Adipose tissue (tissue), 3 donors: Measurements from ENCODE around the gene ADAMTSL1. TPM values are rescaled to one million over a fixed set of nuclear protein-coding genes. Genes with fewer than 3 reads are reported as not detected.

ENCODE experiments used
- H3K27ac ChIP-seq: one replicate; pipeline ENCODE4 v1.5.1; 2013; ENCODE audit warnings: low read depth, low read length
- WGBS, 3 donors: extraction: QIAGEN DNeasy Blood & Tissue Kit; methylation state at CpG; one replicate each; pipeline ENCODE4 v1.1.7; 2013; 5-methylcytosine and 5-hydroxymethylcytosine counted together
- polyA plus RNA-seq, 3 donors: library from polyadenylated mRNA; stranded (reverse); fragments of 200-250 nt; gene quantifications; one replicate each; pipeline ENCODE4 v1.2.3, GENCODE V29; 2013
- donor health status: healthy with polysubstance abuse.
- donor health status: Bipolar disorder and iron deficiency.
- donor health status: healthy.

ADAMTSL1 gene
- polyA plus RNA-seq, 3 donors = 0.56 to 5.1 (median 1.5) TPM

- no peak overlapping the region for H3K27ac ChIP-seq
Measured at GRCh38 chr9:18536554-18536953, 62.6 kb downstream of the ADAMTSL1 start.

GRCh38 chr9:18539203-18539693, 65.3 kb downstream of the ADAMTSL1 start:
- 57 to 92% (median 90%) methylated on average over 5 of the region's 5 CpGs for WGBS, 3 donors
- no peak overlapping the region for H3K27ac ChIP-seq

- H3K27ac ChIP-seq = no peak overlapping the region
- 78 to 82% (median 79%) methylated on average over 2 of the region's 2 CpGs for WGBS, 3 donors
Measured at GRCh38 chr9:18542837-18543405, 69.0 kb downstream of the ADAMTSL1 start.

GRCh38 chr9:18543406-18544192, 69.6 kb downstream of the ADAMTSL1 start:
- WGBS, 3 donors = 61 to 71% (median 70%) methylated on average over 5 of the region's 5 CpGs
- H3K27ac ChIP-seq = no peak overlapping the region

GRCh38 chr9:18544456-18544855, 70.5 kb downstream of the ADAMTSL1 start:
- no peak overlapping the region for H3K27ac ChIP-seq
- 81 to 97% (median 93%) methylated on average over 3 of the region's 3 CpGs for WGBS, 3 donors

GRCh38 chr9:18545636-18546360, 71.8 kb downstream of the ADAMTSL1 start:
- WGBS, 3 donors = 77 to 84% (median 78%) methylated on average over 3 of the region's 3 CpGs
- H3K27ac ChIP-seq = no peak overlapping the region

GRCh38 chr9:18548456-18548855, 74.5 kb downstream of the ADAMTSL1 start:
- no peak overlapping the region for H3K27ac ChIP-seq
- 70 to 98% (median 96%) methylated on average over 1 of the region's 1 CpG for WGBS, 3 donors

- no peak overlapping the region for H3K27ac ChIP-seq
- WGBS, 3 donors = 71 to 90% (median 83%) methylated on average over 3 of the region's 3 CpGs
Measured at GRCh38 chr9:18549772-18550171, 75.8 kb downstream of the ADAMTSL1 start.

- 79 to 93% (median 92%) methylated on average over 5 of the region's 5 CpGs for WGBS, 3 donors
- H3K27ac ChIP-seq = no peak overlapping the region
Measured at GRCh38 chr9:18550286-18550685, 76.3 kb downstream of the ADAMTSL1 start.

- H3K27ac ChIP-seq = no peak overlapping the region
- WGBS, 3 donors = 69 to 78% (median 76%) methylated on average over 6 of the region's 6 CpGs
Measured at GRCh38 chr9:18554244-18554643, 80.3 kb downstream of the ADAMTSL1 start.

- H3K27ac ChIP-seq = no peak overlapping the region
- WGBS, 3 donors = 59 to 65% (median 65%) methylated on average over 5 of the region's 5 CpGs
Measured at GRCh38 chr9:18555105-18555883, 81.3 kb downstream of the ADAMTSL1 start.

GRCh38 chr9:18564018-18564880, 90.3 kb downstream of the ADAMTSL1 start:
- H3K27ac ChIP-seq = no peak overlapping the region
- WGBS, 3 donors = 88 to 96% (median 95%) methylated on average over 15 of the region's 15 CpGs

GRCh38 chr9:18566121-18566520, 92.2 kb downstream of the ADAMTSL1 start:
- H3K27ac ChIP-seq = no peak overlapping the region
- WGBS, 3 donors = 67 to 81% (median 75%) methylated on average over 5 of the region's 5 CpGs

- H3K27ac ChIP-seq = no peak overlapping the region
- WGBS, 3 donors = 33 to 60% (median 57%) methylated on average over 4 of the region's 4 CpGs
Measured at GRCh38 chr9:18568973-18569372, 95.0 kb downstream of the ADAMTSL1 start.

- H3K27ac ChIP-seq = no peak overlapping the region
- 75 to 92% (median 88%) methylated on average over 3 of the region's 3 CpGs for WGBS, 3 donors
Measured at GRCh38 chr9:18569941-18570630, 96.1 kb downstream of the ADAMTSL1 start.

- 77 to 94% (median 91%) methylated on average over 1 of the region's 1 CpG for WGBS, 3 donors
Measured at GRCh38 chr9:18573021-18573556, 99.1 kb downstream of the ADAMTSL1 start.

GRCh38 chr9:18575686-18576085, 101.7 kb downstream of the ADAMTSL1 start:
- H3K27ac ChIP-seq = no peak overlapping the region
- 56 to 67% (median 61%) methylated on average over 1 of the region's 1 CpG for WGBS, 3 donors

More at GRCh38 chr9:18573021-18573556, 99.1 kb downstream of the ADAMTSL1 start:
- H3K27ac ChIP-seq = no peak overlapping the region
